GM19455 (cell line): Measurements from ENCODE around the gene NFKBIE.
"Not testable (repeated sequence)": the region's sequence is repeated elsewhere in the genome, so short reads cannot be mapped to it uniquely, and the experiment has no call there.

Source experiments
- ATAC-seq: cut with Tn5 transposase; IDR thresholded peaks from one replicate; pipeline ENCODE4 v1.9.1; 2021; ENCODE audit not compliant: unreplicated experiment

The NFKBIE gene

GRCh38 chr6:44245912-44246662 is 19.3 kb downstream of the NFKBIE start:
- ATAC-seq: peak; percentile 52

DNA sequence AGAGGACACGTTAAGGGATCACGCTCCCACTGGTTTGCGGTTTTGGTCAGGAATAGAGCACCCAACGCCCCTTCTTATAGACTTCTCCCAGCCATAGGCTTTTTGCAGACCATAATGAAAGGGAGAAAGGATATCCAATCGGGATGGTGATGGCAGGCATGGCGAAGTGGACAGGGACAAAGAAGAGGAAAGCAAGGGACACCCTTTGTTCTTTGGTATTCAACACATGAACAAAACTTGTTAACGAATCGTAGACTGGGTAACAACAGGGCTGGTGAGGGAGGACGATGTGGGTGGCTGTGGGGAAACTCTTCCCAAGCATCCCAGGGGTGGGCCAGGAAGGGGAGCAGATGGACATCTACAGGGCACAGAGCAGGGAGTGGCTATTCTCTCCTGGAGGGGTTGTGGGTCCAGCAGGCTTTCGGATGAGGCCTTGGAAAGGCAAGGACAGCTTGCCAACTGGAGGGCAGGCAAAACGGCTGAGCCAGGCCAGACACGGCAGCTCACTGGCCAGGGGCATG is 19.9 kb downstream of the NFKBIE start:
- ATAC-seq: no peak

DNA sequence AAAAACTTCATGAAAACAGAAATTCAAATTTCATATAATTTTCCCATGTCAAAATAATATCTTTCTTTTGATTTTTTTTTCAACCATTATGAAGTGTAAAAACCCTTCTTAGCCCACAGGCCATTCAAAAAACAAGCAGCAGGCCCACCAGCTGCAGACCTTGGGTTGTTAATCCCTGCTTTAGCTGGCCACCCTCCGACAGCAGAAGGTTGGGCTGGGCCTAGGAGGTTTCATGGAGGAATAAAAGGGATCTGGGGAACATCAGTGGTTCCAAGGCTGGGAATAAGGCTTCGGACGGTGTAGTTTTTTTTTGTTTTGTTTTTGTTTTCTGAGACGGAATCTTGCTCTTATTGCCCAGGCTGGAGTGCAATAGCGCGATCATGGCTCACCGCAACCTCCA is 22.0 kb downstream of the NFKBIE start:
- no peak for ATAC-seq

DNA sequence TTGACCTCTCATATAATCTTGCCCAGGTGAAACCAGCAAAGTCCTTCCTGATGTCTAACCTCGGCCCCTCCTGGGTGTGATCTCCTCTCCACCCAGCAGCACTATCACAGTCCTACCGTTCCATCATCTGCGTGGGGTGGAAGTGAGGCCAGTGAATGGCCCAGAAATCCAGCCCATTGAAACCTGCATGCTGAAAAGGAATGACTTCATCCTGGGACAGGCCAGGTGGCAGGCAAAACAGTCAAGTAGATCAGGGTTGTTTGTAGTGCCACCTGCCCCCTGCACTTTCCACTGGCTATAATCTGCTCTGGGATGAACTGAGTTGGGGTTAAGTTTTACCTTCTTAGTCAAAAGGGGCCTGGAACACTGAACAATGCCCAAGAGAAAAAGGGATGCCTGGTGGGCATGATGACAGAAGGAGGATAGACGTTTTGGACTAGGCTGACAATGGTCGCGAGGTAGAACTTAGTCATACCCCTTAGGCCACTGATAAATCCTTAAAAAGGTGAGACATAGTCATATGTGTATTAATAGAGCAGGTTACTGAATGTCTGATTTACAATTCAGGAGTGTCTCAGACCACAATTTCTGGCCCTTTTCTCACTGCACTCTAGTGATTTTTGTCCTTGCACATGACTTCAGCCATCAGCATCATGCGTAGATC is 26.5 kb downstream of the NFKBIE start:
- ATAC-seq: no peak

DNA sequence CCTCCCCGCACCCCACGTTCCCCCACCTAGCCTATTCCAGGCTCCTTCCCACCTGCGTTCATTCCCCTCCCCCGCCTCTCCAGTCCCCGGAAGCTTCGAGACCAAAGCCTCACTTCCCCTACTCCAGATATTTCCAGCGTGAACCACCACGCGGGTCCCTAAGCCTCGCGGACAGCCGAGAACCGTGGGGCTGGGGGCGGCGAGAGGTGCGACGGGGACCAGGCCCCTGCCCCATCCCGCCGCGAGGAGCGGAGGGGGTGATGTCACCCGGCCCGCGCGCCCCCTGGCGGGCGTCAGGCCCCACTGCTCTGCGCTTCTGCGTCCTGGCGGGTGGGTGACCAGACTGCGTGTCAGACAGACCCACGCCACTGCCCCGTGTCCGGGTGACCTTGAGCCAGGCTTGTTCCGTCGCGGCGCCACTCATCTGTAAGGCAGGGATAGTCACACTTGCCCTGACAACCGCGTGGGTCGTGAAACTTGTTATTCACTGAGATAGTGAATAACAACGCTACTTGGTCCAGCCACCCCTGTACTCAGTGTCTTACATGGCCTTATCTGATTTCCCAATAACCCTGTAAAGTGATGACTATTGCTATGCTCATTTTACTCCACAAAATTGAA is 27.4 kb downstream of the NFKBIE start:
- peak; percentile 81 for ATAC-seq

DNA sequence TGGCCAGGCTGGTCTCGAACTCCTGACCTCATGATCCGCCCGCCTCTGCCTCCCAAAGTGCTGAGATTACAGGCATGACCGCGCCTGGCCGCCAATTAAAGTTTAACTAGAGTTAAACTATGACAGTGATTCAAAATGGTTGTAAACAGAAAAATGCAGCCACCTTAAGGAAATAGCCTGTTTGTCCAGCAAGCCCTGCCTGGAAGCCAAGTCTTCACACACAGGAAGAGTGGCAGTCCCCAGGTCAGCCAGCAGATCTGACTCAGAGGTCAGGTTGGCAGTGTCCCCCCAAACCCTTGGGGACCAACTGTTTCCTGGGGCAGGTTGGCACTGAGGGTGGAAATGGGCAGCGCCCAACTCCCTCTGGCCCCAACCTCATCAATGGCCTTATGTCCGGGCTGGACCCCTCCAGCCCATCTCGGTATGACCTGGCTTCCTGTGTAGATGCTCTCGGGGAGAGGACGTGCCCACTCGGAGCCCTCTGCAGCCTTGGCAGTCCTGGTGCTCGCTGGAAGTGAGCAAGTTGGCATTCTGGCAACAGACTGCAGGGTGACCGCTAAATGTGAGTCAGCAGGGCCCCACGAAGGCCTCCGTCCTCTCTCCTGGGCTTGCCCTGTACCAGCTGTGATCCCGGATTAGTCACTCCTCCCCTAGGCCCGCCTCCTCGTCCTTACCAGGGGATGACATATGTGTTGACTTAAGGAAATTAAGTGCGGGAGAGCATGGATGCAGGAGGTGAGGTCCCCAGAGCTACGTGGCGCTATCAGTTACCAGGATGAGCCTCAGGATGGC is 28.1 kb downstream of the NFKBIE start:
- peak; percentile 52 for ATAC-seq

DNA sequence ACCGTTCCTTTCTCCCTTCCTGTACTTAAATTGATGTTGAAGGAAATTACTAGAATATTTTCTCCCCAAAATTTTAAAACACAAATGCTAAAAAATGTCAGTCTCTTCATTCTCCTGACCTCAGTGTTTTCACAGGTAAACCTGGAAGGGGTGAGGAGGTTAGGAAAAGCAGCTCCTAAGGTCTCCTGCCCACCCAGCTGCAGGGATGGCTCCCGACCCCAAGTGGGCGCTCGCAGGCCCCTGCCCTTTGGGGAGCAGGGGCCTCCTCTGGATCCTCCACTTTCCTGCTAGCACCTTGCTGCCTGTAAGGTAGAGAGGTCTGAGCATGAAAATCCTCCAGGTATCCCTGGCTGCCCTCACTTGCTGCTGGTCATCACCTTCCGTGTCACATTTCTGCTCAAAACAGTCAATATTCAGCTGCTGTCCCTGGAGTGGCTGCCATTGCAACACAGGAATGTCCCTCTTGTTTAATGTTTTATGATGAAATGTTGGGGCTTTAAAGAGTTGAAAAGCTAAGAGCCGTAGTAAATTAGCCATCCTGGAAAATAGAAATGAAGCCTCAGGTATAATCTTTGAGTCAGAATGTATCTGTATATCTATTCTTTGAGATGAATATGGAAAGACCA is 29.3 kb downstream of the NFKBIE start:
- no peak for ATAC-seq

DNA sequence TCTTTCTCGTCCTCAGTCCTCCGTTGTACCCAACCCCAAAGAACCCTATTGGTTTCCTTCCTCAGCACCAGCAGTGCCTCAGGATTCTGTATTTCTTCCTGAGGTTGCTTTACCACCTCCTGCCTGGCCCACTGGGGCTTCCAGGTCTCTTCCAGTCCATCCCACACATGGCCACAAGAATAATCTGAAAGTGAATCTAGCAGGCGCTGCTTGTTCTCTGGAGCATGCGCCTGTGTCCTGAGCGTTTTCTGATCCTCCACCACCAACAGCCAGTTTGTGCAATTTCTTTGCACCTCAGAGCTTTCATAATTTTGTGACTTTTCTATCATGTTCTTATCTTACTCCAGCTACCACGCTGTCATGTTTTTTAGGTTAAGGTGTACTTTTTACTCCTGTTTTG is 30.1 kb downstream of the NFKBIE start:
- no peak for ATAC-seq

DNA sequence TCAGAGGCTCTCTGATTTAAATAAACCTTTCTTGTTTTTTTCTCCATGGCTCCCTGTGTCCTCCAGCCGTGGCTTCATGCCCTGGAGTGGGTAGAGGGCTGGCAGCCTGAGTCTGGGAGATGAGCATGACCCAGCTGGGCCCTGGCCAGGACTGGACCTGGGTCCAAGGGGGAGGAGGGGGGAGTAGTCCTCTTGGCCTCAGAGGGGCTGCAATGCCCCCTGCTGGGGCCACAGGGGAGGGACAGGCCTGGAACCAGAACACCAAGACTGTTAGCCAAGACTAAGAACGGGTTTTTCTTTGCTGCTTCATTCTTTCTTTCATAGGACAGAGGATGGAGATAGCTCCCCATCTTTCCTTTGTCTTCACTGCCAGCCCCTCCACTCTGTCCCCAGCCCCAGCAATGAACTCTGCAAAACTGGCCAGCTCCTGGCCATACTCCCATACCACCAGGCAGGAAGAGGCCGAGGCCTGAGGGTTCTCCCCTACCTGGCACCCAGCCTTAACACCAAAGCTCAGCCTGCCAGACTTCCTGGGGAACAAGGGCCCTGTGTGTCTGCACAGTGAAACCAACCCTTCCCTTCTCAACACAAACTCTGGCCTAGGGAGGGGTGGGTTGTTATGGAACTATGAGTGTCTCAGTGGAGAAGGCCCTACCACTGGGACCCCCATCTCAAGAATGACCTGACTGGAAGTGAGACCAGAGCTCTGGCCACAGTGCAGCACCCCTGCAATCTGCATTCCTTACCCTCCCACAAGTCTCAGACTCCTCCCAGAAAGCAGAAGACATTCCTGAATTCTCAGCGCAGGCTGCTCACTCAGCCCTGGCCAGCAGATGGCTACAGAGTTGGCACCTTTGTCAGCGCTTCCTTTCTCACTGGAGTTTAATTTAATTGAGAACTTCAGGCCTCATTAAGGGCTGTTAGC is 31.0 kb downstream of the NFKBIE start:
- ATAC-seq: no peak

DNA sequence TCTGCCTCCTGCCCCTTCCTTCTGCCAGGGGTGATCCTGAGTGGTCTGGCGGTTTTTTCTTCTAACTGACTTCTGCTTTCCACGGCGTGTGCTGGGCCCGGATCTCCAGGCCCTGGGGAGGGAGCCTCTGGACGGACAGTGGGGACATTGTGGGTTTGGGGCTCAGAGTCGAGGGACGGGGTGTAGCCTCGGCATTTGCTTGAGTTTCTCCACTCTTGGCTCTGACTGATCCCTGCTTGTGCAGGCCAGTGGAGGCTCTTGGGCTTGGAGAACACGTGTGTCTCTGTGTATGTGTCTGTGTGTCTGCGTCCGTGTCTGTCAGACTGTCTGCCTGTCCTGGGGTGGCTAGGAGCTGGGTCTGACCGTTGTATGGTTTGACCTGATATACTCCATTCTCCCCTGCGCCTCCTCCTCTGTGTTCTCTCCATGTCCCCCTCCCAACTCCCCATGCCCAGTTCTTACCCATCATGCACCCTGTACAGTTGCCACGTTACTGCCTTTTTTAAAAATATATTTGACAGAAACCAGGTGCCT is 31.7 kb downstream of the NFKBIE start:
- ATAC-seq: no peak

GRCh38 chr6:44232676-44233566 is 32.4 kb downstream of the NFKBIE start:
- no peak for ATAC-seq

DNA sequence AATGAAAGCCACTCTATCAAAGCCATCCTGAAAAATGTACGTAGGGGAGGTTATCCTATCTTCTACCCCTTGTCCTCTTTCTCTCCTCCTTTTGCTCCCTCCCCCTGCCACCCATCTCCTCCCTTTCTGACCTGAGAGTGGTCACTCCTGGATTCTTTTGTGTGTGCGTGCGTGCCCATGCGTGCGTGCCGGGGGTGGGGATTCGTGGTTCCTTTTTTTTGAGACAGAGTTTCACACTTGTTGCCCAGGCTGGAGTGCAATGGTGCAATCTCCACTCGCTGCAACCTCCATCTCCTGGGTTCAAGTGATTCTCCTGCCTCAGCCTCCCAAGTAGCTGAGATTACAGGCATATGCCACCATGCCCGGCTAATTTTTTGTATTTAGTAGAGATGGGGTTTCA is 33.9 kb downstream of the NFKBIE start:
- ATAC-seq: not testable (repeated sequence)

DNA sequence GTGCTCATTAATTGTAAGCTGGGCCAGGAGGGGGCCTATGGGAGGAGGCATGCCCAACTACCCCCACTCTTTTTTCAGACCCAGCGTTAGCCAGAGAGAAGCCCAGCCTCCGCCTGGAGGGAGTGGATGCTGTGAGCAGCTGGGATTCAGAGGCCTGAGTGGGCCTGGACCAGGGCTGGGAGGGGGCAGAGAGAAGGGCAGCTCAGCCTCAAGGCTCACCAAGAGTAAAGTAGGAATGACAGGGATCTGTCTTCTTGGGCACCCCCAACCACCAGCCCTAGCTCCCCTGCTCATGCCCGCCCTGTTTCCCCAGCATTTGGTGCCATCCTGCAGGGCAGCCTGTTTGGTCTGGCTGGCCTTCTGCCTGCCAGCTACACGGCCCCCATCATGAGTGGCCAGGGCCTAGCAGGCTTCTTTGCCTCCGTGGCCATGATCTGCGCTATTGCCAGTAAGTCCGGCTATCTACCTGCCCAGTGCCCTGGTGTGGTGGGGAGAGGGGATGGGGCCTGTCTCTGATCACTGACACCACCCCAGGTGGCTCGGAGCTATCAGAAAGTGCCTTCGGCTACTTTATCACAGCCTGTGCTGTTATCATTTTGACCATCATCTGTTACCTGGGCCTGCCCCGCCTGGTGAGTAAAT is 35.2 kb downstream of the NFKBIE start:
- no peak for ATAC-seq

DNA sequence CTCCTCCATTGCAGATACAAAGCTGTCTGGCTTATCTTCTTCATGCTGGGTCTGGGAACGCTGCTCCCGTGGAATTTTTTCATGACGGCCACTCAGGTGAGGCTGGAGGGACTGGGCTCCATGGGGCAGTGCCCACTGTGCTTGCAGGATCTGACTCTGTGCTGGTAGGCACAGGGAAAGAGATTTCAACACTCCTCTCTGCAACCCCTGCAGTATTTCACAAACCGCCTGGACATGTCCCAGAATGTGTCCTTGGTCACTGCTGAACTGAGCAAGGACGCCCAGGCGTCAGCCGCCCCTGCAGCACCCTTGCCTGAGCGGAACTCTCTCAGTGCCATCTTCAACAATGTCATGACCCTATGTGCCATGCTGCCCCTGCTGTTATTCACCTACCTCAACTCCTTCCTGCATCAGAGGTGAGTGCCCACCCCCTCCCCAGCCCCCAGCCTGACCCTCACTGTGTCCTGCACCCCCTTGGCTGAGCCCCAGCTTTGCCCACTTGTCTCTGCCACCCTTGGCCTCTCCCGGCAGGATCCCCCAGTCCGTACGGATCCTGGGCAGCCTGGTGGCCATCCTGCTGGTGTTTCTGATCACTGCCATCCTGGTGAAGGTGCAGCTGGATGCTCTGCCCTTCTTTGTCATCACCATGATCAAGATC is 35.8 kb downstream of the NFKBIE start:
- ATAC-seq: no peak

- no peak for ATAC-seq
Observed at GRCh38 chr6:44228836-44229235, 36.5 kb downstream of the NFKBIE start.

DNA sequence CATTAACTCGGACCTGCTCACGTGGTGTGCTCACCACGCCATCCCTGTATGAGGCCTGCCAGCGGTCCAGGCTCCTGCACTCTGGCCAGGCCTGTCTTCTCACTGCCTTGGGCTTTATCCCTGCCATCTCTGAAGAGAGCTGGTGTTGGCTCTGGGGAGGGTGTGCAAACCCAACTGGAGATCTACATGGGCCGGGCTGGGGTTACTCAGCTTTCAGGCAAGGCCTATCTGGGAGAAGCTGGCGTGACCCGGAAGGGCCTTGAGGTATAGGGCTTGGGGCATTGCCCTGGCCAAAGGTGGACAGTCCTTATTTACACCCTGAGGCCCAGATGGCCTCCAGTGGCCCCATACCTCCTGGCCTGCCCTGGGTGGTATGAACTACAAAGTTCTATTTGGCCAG is 36.9 kb downstream of the NFKBIE start:
- no peak for ATAC-seq

- ATAC-seq: no peak
Observed at GRCh38 chr6:44228031-44228430, 37.3 kb downstream of the NFKBIE start.
